NCI-H526 (cell line): ENCODE results near the gene SH3BP2.
"Not testable (repeated sequence)": the region's sequence is repeated elsewhere in the genome, so short reads cannot be mapped to it uniquely, and the experiment has no call there.

ENCODE experiments used
- DNase-seq, 2 experiments: peaks; one replicate each; lab custom pipeline; 2025; lab: John Stamatoyannopoulos, UW

Gene SH3BP2

GRCh38 chr4:2762486-2763370 is 30.2 kb upstream of the SH3BP2 start:
- DNase-seq = not testable (repeated sequence)

DNA sequence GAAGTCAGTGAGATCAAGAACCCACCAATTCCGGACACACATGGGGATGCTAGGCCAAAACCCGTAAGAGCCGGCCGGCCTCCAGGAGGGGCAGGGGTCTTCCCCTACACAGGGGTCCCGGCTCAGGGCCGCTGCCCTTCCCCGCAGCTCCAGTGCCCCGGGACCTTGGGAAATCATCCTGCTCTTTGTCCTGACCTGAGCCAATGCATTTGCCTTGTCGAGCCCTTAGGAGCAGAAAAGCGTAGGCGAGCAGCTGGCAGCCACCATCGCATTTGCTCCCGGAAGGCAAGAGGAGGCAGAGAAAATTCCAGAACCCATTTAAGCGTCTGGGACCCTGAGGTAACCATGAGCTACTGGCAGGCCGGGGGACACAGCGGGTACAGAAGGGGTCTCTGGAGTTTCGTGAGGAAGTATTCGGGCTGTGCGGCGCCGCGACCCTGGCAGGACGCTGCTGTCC is 29.3 kb upstream of the SH3BP2 start:
- DNase-seq = no peak

- DNase-seq = no peak
These were observed 26.9 kb upstream of the SH3BP2 start for GRCh38 chr4:2765832-2766526.

GRCh38 chr4:2767046-2767704 is 25.7 kb upstream of the SH3BP2 start:
- DNase-seq = no peak

DNA sequence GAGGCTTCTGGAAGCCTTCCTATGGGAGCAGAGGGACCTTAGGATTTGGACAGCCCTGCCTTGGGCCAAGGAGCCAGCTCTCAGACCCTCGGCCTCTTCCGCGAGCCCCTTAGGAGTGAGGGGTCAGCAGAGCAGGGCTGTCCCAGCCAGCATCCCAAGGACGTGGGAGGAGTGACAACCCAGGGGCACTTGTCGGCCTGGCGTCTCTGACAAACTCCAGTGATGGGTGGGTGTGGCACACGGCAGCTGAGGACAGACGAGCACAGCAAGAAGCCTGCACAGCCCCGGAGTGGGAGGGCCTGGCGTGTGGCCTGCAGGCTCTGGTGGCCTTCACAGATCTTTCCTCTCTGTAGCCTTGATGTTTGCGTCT is 25.2 kb upstream of the SH3BP2 start:
- DNase-seq = no peak

DNA sequence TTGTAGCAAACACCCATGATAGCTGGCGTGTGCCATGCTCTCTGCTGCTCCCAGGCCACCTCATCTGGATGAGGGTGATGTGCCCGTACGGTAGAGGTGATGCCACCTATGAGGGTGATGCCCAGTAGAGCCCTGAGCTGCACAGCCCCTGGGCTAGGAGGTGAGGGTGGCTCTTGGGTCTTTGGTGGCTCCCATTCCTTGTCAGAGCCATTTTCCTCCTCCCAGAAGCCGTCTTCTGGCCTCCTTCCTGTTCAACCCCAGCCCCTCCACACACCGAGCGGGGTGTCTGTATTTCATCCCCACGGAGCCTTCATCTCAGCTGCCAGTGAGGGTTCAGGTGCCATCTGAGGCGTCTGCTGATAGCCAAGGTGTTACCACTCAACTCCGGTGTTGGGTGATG is 24.8 kb upstream of the SH3BP2 start:
- DNase-seq = no peak

DNA sequence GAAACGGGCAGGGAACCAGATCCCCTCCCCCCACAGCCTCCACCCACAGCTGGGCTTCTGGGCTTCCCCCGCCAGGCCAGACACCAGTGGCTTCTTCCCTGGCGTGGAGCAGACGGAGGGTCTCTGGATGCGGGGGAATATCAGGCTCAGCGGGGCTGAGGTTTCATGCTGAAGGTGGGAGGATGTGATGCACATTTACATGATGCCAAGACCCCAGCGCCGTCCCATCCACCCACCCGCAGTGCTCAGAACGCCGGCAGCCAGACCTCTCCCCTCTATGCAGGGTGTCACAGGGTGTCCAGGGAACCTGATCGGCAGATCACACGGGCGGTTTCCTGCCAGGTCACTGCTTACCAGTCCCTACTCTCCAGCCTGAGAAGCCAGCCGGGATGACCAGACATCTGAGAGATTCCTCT is 24.0 kb upstream of the SH3BP2 start:
- no peak for DNase-seq

- DNase-seq = no peak
These were observed 21.6 kb upstream of the SH3BP2 start for GRCh38 chr4:2771264-2771663.

GRCh38 chr4:2780643-2781042 is 12.2 kb upstream of the SH3BP2 start:
- not testable (repeated sequence) for DNase-seq

GRCh38 chr4:2781911-2782310 is 11.0 kb upstream of the SH3BP2 start:
- no peak for DNase-seq

DNA sequence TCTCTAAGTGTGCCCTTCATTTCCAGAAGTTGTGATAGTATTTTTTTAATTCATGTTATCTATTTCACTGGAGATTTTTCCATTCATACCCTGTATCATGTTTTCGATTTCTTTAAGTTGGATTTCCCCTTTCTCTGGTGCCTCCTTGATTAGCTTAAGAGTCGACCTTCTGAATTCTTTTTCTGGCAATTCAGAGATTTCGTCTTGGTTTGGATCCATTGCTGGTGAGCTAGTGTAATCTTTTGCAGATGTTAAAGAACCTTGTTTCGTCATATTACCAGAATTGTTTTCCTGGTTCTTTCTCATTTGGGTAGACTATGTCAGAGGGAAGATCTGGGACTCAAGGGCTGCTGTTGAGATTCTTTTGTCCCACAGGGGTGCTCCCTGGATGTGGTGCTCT is 9.1 kb upstream of the SH3BP2 start:
- no peak for DNase-seq

GRCh38 chr4:2785613-2786012 is 7.3 kb upstream of the SH3BP2 start:
- no peak for DNase-seq

DNA sequence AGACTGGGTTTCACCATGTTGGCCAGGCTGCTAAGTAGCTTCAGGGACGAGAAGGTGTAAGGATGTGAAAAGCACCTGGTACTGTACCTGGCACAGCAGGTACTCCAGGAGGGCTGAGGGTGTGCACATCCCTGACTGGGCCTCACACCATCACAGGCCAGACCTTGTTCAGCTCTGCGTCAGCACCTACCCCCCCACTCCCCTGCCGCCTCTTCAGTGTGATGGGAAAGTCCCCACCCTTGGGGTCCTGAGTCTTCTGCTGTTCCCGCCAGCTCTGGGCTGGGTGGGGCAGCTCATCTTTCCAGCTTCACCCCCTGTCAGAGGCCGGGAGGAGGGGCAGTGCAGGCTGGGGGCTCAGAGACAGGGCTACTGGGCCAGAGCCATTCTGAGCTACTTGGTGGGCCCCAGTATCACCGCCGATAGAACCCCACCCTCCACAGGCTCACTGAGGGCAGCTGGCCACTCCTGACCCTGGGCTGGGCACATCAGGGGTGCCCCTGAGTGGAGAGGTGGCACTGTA is 6.7 kb upstream of the SH3BP2 start:
- no peak for DNase-seq

- DNase-seq = no peak
These were observed 6.1 kb upstream of the SH3BP2 start for GRCh38 chr4:2786794-2787229.

DNA sequence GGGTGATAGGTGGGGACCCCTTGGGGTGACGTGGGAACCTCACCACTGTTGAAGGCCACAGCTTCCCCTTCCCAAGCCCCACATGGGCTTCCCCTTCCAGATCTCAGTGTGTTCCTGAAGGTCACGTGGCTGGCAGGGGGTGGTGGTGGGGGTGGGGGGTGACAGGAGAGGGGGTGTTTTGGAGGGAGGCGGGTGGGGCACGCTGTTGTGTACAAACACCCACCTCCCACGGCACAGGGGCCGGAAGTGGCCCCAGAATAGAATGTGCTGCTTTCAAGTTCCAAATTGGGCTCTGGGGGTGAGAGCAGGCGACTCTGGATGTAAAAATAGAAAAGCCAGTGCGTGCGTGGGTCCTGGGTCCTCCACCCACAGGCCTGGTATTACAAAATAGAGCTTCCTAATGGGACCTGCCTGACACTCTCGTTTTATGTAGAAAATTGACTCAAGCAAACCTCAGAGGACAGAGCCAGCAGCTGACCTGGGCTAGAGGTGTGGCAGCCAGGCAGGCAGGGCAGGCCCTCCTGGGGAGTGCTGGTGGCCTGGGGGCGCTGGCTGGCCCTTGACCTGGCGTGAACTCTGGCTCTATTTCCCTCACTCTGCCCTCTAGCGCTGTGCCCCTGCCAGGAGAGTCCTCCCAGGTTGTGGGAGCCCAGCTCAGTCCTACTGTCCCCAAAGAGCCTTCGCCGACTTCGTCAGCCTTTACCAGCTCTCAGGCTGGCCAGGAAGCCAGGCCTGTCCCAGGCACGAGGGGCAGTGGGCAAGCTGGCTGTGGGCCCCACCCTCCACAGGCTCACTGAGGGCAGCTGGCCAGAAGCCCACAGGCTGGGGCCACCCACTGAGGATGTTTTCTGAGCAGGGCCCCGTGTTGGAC is 5.4 kb upstream of the SH3BP2 start:
- DNase-seq = no peak

DNA sequence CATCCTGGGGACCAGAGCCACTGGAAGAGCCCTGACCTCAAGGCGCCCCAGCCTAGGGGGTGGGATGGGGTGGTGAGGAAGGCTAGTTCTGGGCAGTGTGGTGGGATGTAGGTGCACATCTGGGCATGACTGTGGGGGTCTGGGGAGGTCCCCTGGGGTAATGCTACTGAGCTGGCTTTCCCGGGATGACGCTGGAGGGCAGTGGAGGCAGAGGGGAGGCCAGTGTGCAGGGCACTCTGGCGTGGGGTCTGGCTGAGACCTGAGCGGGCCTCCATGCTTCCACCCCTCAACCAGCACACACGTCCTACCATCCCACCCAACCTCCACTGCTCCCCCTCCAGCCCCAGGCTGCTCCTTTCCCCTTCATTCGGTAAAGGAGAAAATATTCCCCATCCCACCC is 4.8 kb upstream of the SH3BP2 start:
- DNase-seq = no peak

- DNase-seq = no peak
These were observed 4.3 kb upstream of the SH3BP2 start for GRCh38 chr4:2788532-2789103.

DNA sequence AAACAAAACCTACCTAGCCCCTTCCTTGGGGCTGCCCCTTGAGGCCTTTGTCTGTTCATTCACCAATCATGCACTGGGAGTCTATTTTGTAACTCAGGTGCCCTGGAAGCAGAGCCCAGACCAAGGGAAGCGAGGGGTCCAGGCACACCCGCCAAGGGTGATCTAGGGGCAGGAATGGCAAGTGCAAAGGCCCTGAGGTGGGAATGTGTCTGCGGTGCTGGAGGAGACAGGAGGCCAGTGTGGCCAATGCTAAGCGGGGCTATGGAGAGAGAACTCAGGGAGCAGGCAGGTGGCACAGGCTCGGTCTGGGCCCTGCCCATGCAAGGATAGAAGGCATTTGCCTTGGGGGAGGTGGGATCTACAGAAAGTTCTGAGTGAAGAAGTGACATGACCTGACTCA is 3.5 kb upstream of the SH3BP2 start:
- no peak for DNase-seq

DNA sequence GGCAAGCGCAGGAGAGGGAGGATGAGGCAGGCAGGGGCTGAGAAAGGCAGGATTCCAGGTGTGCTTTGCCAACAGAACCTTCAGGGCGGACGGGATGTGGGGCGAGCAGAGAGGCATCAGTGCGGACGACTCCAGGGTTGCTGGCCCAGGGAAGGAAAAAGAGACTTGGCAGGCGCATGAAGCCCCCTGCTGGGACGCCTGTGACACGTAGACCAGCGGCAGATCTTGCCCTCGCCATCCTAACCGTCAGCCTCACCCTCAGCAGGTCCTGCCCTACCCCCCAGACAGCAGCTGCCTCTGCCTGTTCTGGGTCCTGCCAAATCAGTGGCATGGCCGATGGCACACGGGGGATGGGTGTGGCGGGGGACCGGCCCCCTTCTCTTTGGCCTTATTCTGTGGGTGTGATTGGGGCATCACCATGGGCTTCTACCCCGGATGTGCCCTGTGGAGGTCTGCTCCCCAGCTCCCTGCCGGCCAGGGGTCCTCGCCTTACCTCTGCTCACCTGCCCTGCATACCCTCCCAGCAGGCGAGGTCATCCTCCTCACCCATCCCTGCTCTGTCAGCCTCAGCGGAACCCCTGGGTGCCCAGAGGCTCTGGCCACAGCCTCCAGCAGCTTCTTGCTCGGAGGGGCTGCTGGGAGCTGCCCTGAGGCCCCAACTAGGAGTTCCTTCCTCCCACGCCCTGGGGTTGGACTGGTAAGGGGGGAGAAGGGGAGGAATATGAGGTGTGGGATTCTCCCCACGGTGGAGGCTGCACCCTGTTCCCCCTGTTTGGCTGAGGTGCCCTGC is 2.9 kb upstream of the SH3BP2 start:
- no peak for DNase-seq
